ENCODE data around the gene SPON1. TPM values are rescaled to one million over a fixed set of nuclear protein-coding genes. Genes with fewer than 3 reads are reported as not detected.

SPON1 gene
- total and polyA plus RNA-seq, 2 of the 8 experiments (the other 6 are each of a cell fraction or from before 2014, with no cell fraction given), result 1.5 to 5.4 TPM

DNA sequence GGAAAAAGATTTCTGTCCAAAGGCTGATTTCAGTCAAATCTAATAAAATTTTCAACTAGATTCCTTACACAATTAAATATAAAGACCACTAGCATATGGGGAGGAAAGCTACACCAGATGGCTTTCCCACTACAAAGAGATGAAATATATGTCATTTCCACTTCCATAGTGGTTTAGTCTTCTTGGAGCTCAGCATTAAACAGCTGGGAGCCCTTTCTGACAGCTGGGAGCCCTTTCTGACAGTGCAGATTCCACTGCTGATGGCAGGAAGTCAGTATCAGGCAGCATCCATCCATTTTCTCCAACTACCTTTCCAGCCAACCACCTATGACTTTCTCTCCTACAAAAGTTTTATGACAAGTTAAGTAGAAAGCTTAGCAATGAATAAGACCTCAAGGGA, 218.6 kb downstream of the SPON1 start:
- H3K56ac ChIP-seq (replicated peaks; ENCODE audit: insufficient read length, low read depth, low read length), result no peak overlapping the region
- H4K20me1 ChIP-seq (replicated peaks in 1 of 2; ENCODE audit: control insufficient read depth in 1 of 2, insufficient read depth in 2 of 2, low read length in 2 of 2), result no peaks in the 10 kb centered on the region
- H2BK20ac ChIP-seq (ENCODE audit: low read length), result no peak overlapping the region
- H2BK120ac ChIP-seq (replicated peaks; ENCODE audit: low read depth, low read length), result no peak overlapping the region
- H3K79me2 ChIP-seq (ENCODE audit: control insufficient read depth in 1 of 2, insufficient read depth in 2 of 2, low read length in 2 of 2), result no peaks in the 10 kb centered on the region
- H3K4ac ChIP-seq (replicated peaks; ENCODE audit: insufficient read length, low read depth, low read length), result no peak overlapping the region
- H3K79me1 ChIP-seq (ENCODE audit: low read depth, low read length), result no peaks in the 10 kb centered on the region
- H2BK15ac ChIP-seq (ENCODE audit: low read length), result no peak overlapping the region
- no peak overlapping the region for H2BK5ac ChIP-seq (ENCODE audit: low read depth, low read length)
- H3K4me1 ChIP-seq (replicated peaks in 1 of 4; ENCODE audit: control insufficient read depth in 3 of 4, insufficient read depth in 4 of 4, low read length in 3 of 4), result peaks cover 0 to 15% (median 5%) of the 10 kb centered on the region in 4 experiments; a peak in 4 of 7 replicates
- no peaks in the 10 kb centered on the region for H3K27me3 ChIP-seq (replicated peaks in 1 of 4; ENCODE audit: control insufficient read depth in 3 of 4, extremely low read depth in 1 of 4, insufficient read depth in 3 of 4, low read length in 3 of 4)
- ChIA-PET POLR2A (ENCODE audit: partially characterized antibody) (no interaction called here), CTCF (ENCODE audit: partially characterized antibody) (interaction anchor here (0.6 to 1.7 kb wide), 4 partner anchors 9 to 406 kb away, joined by 3 to 4 read pairs (median 4); no protein-coding TSS in a partner anchor)
- no peaks in the 10 kb centered on the region for H3K36me3 ChIP-seq (ENCODE audit: control insufficient read depth in 2 of 4, insufficient read depth in 4 of 4, low read length in 3 of 4)
- DNase-seq (ENCODE audit: low read depth in 1 of 2, low spot score in 2 of 2) (no peak), FAIRE-seq (no peak)
- H2BK12ac ChIP-seq (ENCODE audit: low read depth, low read length), result no peak overlapping the region
- no peak overlapping the region for H2AFZ ChIP-seq (ENCODE audit: low read length)
- H3K27ac ChIP-seq (ENCODE audit: low read depth, low read length), result no peak overlapping the region
- no peak overlapping the region for H3K4me3 ChIP-seq (ENCODE audit: extremely low read depth in 1 of 4, insufficient read depth in 2 of 4, low read depth in 3 of 4, low read length in 4 of 4)
- no peak overlapping the region for H3K4me2 ChIP-seq (ENCODE audit: insufficient read depth in 1 of 2, low read depth in 2 of 2, low read length in 2 of 2)
- H4K91ac ChIP-seq (replicated peaks; ENCODE audit: insufficient read length, low read length), result no peak overlapping the region
- no peak overlapping the region for H3K18ac ChIP-seq (ENCODE audit: extremely low read depth, low read length)
- no peak for TF ChIP-seq POU5F1 (IDR thresholded peaks at IDR 0.05; ENCODE audit: low read depth, low read length)
- TF ChIP-seq SIN3A (conservative IDR thresholded peaks at IDR 0.05 in 1 of 2, IDR thresholded peaks at IDR 0.05 in 1 of 2; ENCODE audit: low read depth in 1 of 2, low read length in 2 of 2), result 0 out of 4 replicates have a peak, but pooled peaks of 1 of the 2 experiments have one; percentile 23
- no peak for TF ChIP-seq BCL11A (IDR thresholded peaks at IDR 0.05; ENCODE audit: low read depth in 2 of 2, low read length in 2 of 2)
- H3K23me2 ChIP-seq (ENCODE audit: low read depth, low read length), result no peaks in the 10 kb centered on the region
- H3K14ac ChIP-seq (ENCODE audit: insufficient read length), result no peak overlapping the region
- H4K8ac ChIP-seq (ENCODE audit: extremely low read depth, insufficient read depth, low read length), result no peak overlapping the region
- H2AK5ac ChIP-seq (ENCODE audit: low read depth, low read length), result no peak overlapping the region
- no peak overlapping the region for H3K23ac ChIP-seq (ENCODE audit: insufficient read length)
- H3K9ac ChIP-seq (replicated peaks in 1 of 4; ENCODE audit: extremely low read depth in 1 of 4, low read depth in 3 of 4, low read length in 3 of 4), result no peak overlapping the region
- H3K9me3 ChIP-seq (ENCODE audit: insufficient read depth in 2 of 2, low read depth in 1 of 2, low read length in 1 of 2), result no peaks in the 10 kb centered on the region
- no peak overlapping the region for H4K5ac ChIP-seq (ENCODE audit: insufficient read length, low read depth, low read length)
